ENCODE data around the gene CDH4. TPM values are rescaled to one million over a fixed set of nuclear protein-coding genes. Genes with fewer than 3 reads are reported as not detected.

Gene CDH4
- total and polyA plus RNA-seq, 5 donors from 2014 or later: 0.07 to 0.69 (median 0.49) TPM; not detected in 1

DNA sequence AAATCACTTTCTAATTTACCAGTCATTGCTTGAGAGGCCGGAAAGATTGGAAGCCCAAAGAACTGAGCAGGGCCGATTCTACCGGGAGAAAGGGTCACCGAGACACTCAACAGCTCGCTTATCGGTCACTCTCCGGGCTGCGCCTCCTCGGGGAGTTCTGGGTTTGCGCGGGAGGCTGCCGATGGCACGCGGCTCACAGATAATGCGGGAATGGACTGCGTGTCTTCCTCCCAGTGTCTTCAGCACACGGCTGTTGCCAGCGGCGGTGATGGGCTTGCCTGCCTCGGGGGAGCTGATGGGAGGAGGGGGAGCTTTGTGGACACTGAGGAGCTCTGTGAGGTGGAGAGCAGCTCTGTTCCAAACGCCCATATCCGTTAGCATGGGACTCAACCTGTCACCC is 314.6 kb downstream of the CDH4 start:
- H3K27me3 ChIP-seq (ENCODE audit: control insufficient read depth, insufficient read depth, low read length): no peaks in the 10 kb centered on the region
- DNase-seq: no peak
- no peaks in the 10 kb centered on the region for H3K36me3 Mint-ChIP-seq
- H3K27me3 Mint-ChIP-seq: no peaks in the 10 kb centered on the region
- H3K4me3 ChIP-seq (ENCODE audit: low read depth, low read length): no peak overlapping the region
- H3K9me3 ChIP-seq (ENCODE audit: control insufficient read depth in 2 of 2, low read length in 2 of 2): no peaks in the 10 kb centered on the region
- H3K4me1 Mint-ChIP-seq: no peaks in the 10 kb centered on the region
- H3K9me3 Mint-ChIP-seq: peaks cover 0 to 4% (median 0%) of the 10 kb centered on the region in 7 donors
- no peak overlapping the region for H3K27ac ChIP-seq (ENCODE audit: insufficient read depth, low read length, poor library complexity, severe bottlenecking)
- no peaks in the 10 kb centered on the region for H3K4me1 ChIP-seq (ENCODE audit: control insufficient read depth, insufficient read depth, low read length, poor library complexity, severe bottlenecking)
- ATAC-seq (ENCODE audit: low read depth in 2 of 2): no peak
- no peaks in the 10 kb centered on the region for H3K36me3 ChIP-seq (ENCODE audit: control insufficient read depth, insufficient read depth, low read length)
- no peak overlapping the region for H3K4me3 Mint-ChIP-seq
- H3K27ac Mint-ChIP-seq: no peak overlapping the region

DNA sequence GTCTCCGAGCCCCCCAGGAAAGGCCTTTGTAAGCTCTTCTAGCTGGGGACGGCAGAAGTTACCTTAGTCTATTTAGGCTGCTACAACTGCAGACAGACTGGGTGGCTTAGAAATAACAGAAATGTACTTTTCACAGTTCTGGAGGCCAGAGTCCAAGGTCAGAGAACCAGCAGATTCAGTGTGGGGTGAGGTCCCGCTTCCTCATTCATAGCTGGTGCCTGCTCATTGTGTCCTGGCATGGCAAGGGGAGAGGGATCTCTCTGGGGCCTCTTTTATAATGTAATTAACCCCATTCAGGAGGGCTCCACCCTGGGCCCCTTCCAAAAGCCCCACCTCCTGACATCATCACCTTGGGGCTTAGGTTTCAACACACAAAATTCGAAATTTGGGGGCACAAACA is 315.1 kb downstream of the CDH4 start:
- Histone ChIP-seq H3K36me3 (ENCODE audit: control insufficient read depth, insufficient read depth, low read length) (no peaks in the 10 kb centered on the region), H3K9me3 (ENCODE audit: control insufficient read depth in 2 of 2, low read length in 2 of 2) (no peaks in the 10 kb centered on the region), H3K4me1 (ENCODE audit: control insufficient read depth, insufficient read depth, low read length, poor library complexity, severe bottlenecking) (no peaks in the 10 kb centered on the region), H3K27ac (ENCODE audit: insufficient read depth, low read length, poor library complexity, severe bottlenecking) (no peak overlapping the region), H3K4me3 (ENCODE audit: low read depth, low read length) (no peak overlapping the region), H3K27me3 (ENCODE audit: control insufficient read depth, insufficient read depth, low read length) (no peaks in the 10 kb centered on the region)
- Mint-ChIP-seq H3K4me1 (no peaks in the 10 kb centered on the region), H3K27ac (no peak overlapping the region), H3K27me3 (no peaks in the 10 kb centered on the region), H3K9me3 (peaks cover 0 to 4% (median 0%) of the 10 kb centered on the region in 7 donors), H3K4me3 (no peak overlapping the region), H3K36me3 (no peaks in the 10 kb centered on the region)
- ATAC-seq (ENCODE audit: low read depth in 2 of 2) (no peak), DNase-seq (no peak)

- H3K27me3 ChIP-seq (ENCODE audit: control insufficient read depth, insufficient read depth, low read length): no peaks in the 10 kb centered on the region
- no peak overlapping the region for H3K27ac Mint-ChIP-seq
- H3K4me1 Mint-ChIP-seq: no peaks in the 10 kb centered on the region
- H3K4me3 Mint-ChIP-seq: no peak overlapping the region
- no peak overlapping the region for H3K4me3 ChIP-seq (ENCODE audit: low read depth, low read length)
- H3K27ac ChIP-seq (ENCODE audit: insufficient read depth, low read length, poor library complexity, severe bottlenecking): no peak overlapping the region
- ATAC-seq (ENCODE audit: low read depth in 2 of 2) (no peak), DNase-seq (no peak)
- no peaks in the 10 kb centered on the region for H3K27me3 Mint-ChIP-seq
- no peaks in the 10 kb centered on the region for H3K36me3 Mint-ChIP-seq
- no peaks in the 10 kb centered on the region for H3K36me3 ChIP-seq (ENCODE audit: control insufficient read depth, insufficient read depth, low read length)
- no peaks in the 10 kb centered on the region for H3K9me3 ChIP-seq (ENCODE audit: control insufficient read depth in 2 of 2, low read length in 2 of 2)
- H3K9me3 Mint-ChIP-seq: peaks cover 0 to 6% (median 0%) of the 10 kb centered on the region in 7 donors
- H3K4me1 ChIP-seq (ENCODE audit: control insufficient read depth, insufficient read depth, low read length, poor library complexity, severe bottlenecking): no peaks in the 10 kb centered on the region
These were observed 317.8 kb downstream of the CDH4 start for GRCh38 chr20:61569825-61570224.

GRCh38 chr20:61570646-61571195 is 318.7 kb downstream of the CDH4 start:
- ATAC-seq (ENCODE audit: low read depth in 2 of 2) (no peak), DNase-seq (no peak)
- H3K4me1 Mint-ChIP-seq: no peaks in the 10 kb centered on the region
- H3K4me3 Mint-ChIP-seq: no peak overlapping the region
- Histone ChIP-seq H3K36me3 (ENCODE audit: control insufficient read depth, insufficient read depth, low read length) (no peaks in the 10 kb centered on the region), H3K9me3 (ENCODE audit: control insufficient read depth in 2 of 2, low read length in 2 of 2) (no peaks in the 10 kb centered on the region), H3K4me1 (ENCODE audit: control insufficient read depth, insufficient read depth, low read length, poor library complexity, severe bottlenecking) (no peaks in the 10 kb centered on the region), H3K4me3 (ENCODE audit: low read depth, low read length) (no peak overlapping the region), H3K27ac (ENCODE audit: insufficient read depth, low read length, poor library complexity, severe bottlenecking) (no peak overlapping the region), H3K27me3 (ENCODE audit: control insufficient read depth, insufficient read depth, low read length) (no peaks in the 10 kb centered on the region)
- peaks cover 0 to 6% (median 0%) of the 10 kb centered on the region in 7 donors for H3K9me3 Mint-ChIP-seq
- peaks cover 2% of the 10 kb centered on the region for H3K27me3 Mint-ChIP-seq
- no peaks in the 10 kb centered on the region for H3K36me3 Mint-ChIP-seq
- H3K27ac Mint-ChIP-seq: no peak overlapping the region

DNA sequence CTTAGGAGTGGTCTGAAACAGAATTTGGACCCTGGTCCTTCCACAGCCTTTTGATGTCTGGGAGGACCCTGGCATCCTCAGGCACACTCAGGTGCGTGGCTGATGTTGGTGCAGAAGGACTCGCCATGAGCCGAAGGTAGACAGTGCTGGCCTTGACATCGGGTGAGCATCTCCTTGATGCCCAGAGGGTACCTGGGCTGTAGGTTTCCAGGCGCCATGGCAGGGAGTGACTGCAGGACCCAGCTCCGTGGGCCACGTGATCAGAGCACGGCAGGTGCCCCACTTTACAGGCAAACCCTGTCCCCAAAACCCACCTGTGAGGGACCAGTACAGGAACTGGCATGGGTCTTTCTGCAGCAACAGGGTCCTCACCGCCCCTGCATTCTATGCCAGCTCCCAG is 319.2 kb downstream of the CDH4 start:
- DNase-seq: no peak
- no peak overlapping the region for H3K27ac ChIP-seq (ENCODE audit: insufficient read depth, low read length, poor library complexity, severe bottlenecking)
- no peaks in the 10 kb centered on the region for H3K27me3 ChIP-seq (ENCODE audit: control insufficient read depth, insufficient read depth, low read length)
- Mint-ChIP-seq H3K27me3 (peaks cover 5% of the 10 kb centered on the region), H3K36me3 (no peaks in the 10 kb centered on the region), H3K27ac (no peak overlapping the region), H3K4me3 (no peak overlapping the region), H3K9me3 (peaks cover 0 to 6% (median 0%) of the 10 kb centered on the region in 7 donors), H3K4me1 (no peaks in the 10 kb centered on the region)
- H3K9me3 ChIP-seq (ENCODE audit: control insufficient read depth in 2 of 2, low read length in 2 of 2): no peaks in the 10 kb centered on the region
- no peak for ATAC-seq (ENCODE audit: low read depth in 2 of 2)
- H3K36me3 ChIP-seq (ENCODE audit: control insufficient read depth, insufficient read depth, low read length): no peaks in the 10 kb centered on the region
- no peaks in the 10 kb centered on the region for H3K4me1 ChIP-seq (ENCODE audit: control insufficient read depth, insufficient read depth, low read length, poor library complexity, severe bottlenecking)
- H3K4me3 ChIP-seq (ENCODE audit: low read depth, low read length): no peak overlapping the region

DNA sequence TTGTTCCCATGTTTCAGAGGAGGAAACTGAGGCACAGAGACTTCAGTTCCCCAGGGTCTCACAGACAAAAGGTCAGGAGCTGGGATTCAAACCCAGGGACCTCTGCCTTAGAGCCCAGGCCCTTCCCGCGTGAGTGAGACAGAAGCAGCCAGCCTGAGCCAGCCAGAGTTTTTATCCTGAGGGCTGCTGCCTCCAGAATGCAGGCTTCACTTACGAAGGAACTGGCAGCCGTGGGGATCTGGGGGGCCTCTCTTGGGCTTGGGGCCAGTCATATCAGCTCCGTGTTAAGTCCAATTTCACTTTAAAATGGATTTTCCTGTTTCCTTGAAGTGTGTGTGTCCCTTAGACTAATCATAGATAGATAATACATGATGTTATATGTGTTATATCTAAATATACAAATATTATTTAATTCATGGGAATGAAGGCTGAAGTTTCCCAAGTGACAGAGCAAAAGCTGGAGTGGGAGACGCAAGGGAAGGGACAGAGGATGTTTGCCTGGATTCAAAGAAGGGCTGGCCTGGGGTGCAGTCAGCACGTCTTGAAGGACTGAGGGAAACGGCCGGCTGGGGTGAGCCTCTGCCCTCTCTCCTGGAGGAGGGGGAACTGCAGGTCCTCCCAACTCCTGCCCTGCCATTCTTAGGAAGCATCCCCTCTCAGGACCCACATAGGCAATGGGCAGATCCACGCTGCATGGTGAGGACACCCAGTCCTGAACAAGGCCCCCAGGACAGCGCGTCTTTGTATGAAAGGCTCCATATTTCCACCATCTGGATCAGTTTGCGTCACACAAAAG is 320.1 kb downstream of the CDH4 start:
- H3K36me3 Mint-ChIP-seq: no peaks in the 10 kb centered on the region
- Histone ChIP-seq H3K27me3 (ENCODE audit: control insufficient read depth, insufficient read depth, low read length) (no peaks in the 10 kb centered on the region), H3K36me3 (ENCODE audit: control insufficient read depth, insufficient read depth, low read length) (no peaks in the 10 kb centered on the region), H3K4me3 (ENCODE audit: low read depth, low read length) (no peak overlapping the region), H3K27ac (ENCODE audit: insufficient read depth, low read length, poor library complexity, severe bottlenecking) (no peak overlapping the region), H3K4me1 (ENCODE audit: control insufficient read depth, insufficient read depth, low read length, poor library complexity, severe bottlenecking) (no peaks in the 10 kb centered on the region), H3K9me3 (ENCODE audit: control insufficient read depth in 2 of 2, low read length in 2 of 2) (no peaks in the 10 kb centered on the region)
- no peak for DNase-seq
- ATAC-seq (ENCODE audit: low read depth in 2 of 2): no peak
- H3K4me3 Mint-ChIP-seq: no peak overlapping the region
- H3K4me1 Mint-ChIP-seq: no peaks in the 10 kb centered on the region
- peaks cover 0 to 6% (median 0%) of the 10 kb centered on the region in 7 donors for H3K9me3 Mint-ChIP-seq
- no peak overlapping the region for H3K27ac Mint-ChIP-seq
- peaks cover 5% of the 10 kb centered on the region for H3K27me3 Mint-ChIP-seq

- no peaks in the 10 kb centered on the region for H3K36me3 ChIP-seq (ENCODE audit: control insufficient read depth, insufficient read depth, low read length)
- Mint-ChIP-seq H3K4me3 (no peak overlapping the region), H3K27ac (no peak overlapping the region), H3K9me3 (peaks cover 0 to 6% (median 0%) of the 10 kb centered on the region in 7 donors), H3K4me1 (no peaks in the 10 kb centered on the region), H3K36me3 (no peaks in the 10 kb centered on the region), H3K27me3 (peaks cover 5% of the 10 kb centered on the region)
- ATAC-seq (ENCODE audit: low read depth in 2 of 2): no peak
- no peaks in the 10 kb centered on the region for H3K9me3 ChIP-seq (ENCODE audit: control insufficient read depth in 2 of 2, low read length in 2 of 2)
- H3K27me3 ChIP-seq (ENCODE audit: control insufficient read depth, insufficient read depth, low read length): no peaks in the 10 kb centered on the region
- H3K4me3 ChIP-seq (ENCODE audit: low read depth, low read length): no peak overlapping the region
- H3K4me1 ChIP-seq (ENCODE audit: control insufficient read depth, insufficient read depth, low read length, poor library complexity, severe bottlenecking): no peaks in the 10 kb centered on the region
- no peak for DNase-seq
- H3K27ac ChIP-seq (ENCODE audit: insufficient read depth, low read length, poor library complexity, severe bottlenecking): no peak overlapping the region
These were observed 320.7 kb downstream of the CDH4 start for GRCh38 chr20:61572789-61573188.

Data from CD4-positive, CD25-positive, alpha-beta regulatory T cell (primary cell).